Chondrocyte (in vitro differentiated cells): ENCODE measurements around the gene CMTM3. TPM values are rescaled to one million over a fixed set of nuclear protein-coding genes. Genes with fewer than 3 reads are reported as not detected.
"Not testable (repeated sequence)": the region's sequence is repeated elsewhere in the genome, so short reads cannot be mapped to it uniquely, and the experiment has no call there.

Experiments used
- DNase-seq: peaks from one replicate; pipeline ENCODE4 v3.0.0; 2021; ENCODE audit warnings: mixed read lengths, low spot score
- H3K27ac Mint-ChIP-seq: one replicate; pipeline ENCODE4 v1.8.0; 2021; ENCODE audit warnings: mild to moderate bottlenecking, moderate library complexity, mixed read lengths; ENCODE audit not compliant: unreplicated experiment
- H3K27me3 Mint-ChIP-seq: 2 replicates; pipeline ENCODE4 v1.8.0; 2021; ENCODE audit warnings: low read depth, mixed read lengths
- H3K36me3 Mint-ChIP-seq: 2 replicates; pipeline ENCODE4 v1.8.0; 2021; ENCODE audit warnings: low read depth, mixed read lengths
- H3K4me1 Mint-ChIP-seq: 2 replicates; pipeline ENCODE4 v1.8.0; 2021; ENCODE audit warnings: low read depth, mild to moderate bottlenecking, mixed read lengths
- H3K4me3 Mint-ChIP-seq: one replicate; pipeline ENCODE4 v1.8.0; 2021; ENCODE audit warnings: mild to moderate bottlenecking, moderate library complexity, mixed read lengths; ENCODE audit not compliant: unreplicated experiment
- H3K9me3 Mint-ChIP-seq: 2 replicates; pipeline ENCODE4 v1.8.0; 2021; ENCODE audit warnings: low read depth, mixed read lengths
- total RNA-seq: library from RNA; stranded (reverse); gene quantifications from 3 replicates; pipeline ENCODE4 v1.2.1, GENCODE V29; 2021
- TF ChIP-seq, protein P1 (sequence below): fragments of 200-600 bp; sonication (generic); IDR thresholded peaks from 2 replicates; pipeline ENCODE4 v1.5.0; 2021; ENCODE audit warnings: antibody characterized with exemption, mild to moderate bottlenecking, moderate library complexity

The CMTM3 gene
- total RNA-seq, 1 donor from 2014 or later: 76.5 TPM

DNA sequence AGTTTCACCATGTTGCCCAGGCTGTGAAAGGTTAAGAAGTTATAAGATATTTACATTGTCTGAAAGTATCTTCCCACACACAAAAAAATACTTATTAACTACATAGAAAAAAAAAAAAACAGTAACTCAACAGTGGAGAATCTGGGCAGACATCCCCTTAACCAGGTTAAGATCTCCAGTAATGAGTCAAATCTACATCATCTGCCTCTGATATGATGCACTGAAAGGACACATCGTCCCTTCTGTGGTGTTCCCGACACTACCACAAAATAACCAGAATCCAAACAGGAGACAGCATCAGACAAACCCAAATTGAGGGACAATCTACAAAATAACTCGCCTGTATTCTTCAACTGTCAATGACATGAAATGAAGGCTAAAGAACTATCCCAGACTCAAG, 52.0 kb downstream of the CMTM3 start:
- Mint-ChIP-seq H3K4me3 (no peak overlapping the region), H3K27me3 (no peaks in the 10 kb centered on the region), H3K36me3 (no peaks in the 10 kb centered on the region), H3K27ac (peak overlapping the region; percentile 50), H3K4me1 (peaks cover 23% of the 10 kb centered on the region), H3K9me3 (no peaks in the 10 kb centered on the region)
- no peak for DNase-seq
- TF ChIP-seq, protein P1, sequence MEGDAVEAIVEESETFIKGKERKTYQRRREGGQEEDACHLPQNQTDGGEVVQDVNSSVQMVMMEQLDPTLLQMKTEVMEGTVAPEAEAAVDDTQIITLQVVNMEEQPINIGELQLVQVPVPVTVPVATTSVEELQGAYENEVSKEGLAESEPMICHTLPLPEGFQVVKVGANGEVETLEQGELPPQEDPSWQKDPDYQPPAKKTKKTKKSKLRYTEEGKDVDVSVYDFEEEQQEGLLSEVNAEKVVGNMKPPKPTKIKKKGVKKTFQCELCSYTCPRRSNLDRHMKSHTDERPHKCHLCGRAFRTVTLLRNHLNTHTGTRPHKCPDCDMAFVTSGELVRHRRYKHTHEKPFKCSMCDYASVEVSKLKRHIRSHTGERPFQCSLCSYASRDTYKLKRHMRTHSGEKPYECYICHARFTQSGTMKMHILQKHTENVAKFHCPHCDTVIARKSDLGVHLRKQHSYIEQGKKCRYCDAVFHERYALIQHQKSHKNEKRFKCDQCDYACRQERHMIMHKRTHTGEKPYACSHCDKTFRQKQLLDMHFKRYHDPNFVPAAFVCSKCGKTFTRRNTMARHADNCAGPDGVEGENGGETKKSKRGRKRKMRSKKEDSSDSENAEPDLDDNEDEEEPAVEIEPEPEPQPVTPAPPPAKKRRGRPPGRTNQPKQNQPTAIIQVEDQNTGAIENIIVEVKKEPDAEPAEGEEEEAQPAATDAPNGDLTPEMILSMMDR: no peak

DNA sequence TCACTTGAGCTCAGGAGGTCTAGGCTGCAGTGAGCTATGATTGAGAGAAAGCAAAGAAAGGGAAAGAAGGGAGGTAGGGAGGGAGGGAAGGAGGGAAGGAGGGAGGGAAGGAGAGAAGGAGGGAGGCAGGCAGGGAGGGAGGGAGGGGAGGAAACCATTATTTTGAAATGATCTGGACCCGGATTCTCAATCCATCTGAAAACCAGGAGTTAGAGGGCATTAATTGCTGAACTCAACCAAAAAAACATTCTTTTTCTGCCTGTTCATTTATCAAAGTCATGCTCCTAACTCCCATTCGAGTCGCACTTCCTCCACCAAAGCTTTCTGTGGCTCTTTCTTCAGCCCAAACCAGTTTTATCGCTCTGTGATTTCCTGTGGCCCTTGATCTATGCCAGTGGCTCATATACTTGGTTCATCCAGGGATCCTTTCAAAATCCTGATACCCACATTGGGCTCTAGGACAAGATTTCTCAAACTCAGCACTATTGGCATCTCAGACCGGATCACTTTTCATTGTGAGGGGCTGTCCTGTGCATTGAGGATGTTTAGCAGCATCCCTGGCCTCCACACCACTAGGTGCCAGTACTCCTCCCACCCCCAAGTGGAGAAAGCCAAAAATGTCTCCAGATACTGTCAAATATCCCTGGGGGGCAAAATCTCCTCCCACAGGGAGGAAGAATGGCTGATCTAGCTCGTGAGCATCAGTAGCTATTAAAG, 53.8 kb downstream of the CMTM3 start:
- H3K9me3 Mint-ChIP-seq: no peaks in the 10 kb centered on the region
- H3K27me3 Mint-ChIP-seq: no peaks in the 10 kb centered on the region
- no peak for DNase-seq
- no peak overlapping the region for H3K4me3 Mint-ChIP-seq
- peaks cover 37% of the 10 kb centered on the region for H3K4me1 Mint-ChIP-seq
- H3K27ac Mint-ChIP-seq: no peak overlapping the region
- H3K36me3 Mint-ChIP-seq: no peaks in the 10 kb centered on the region
- TF ChIP-seq, protein P1: no peak

DNA sequence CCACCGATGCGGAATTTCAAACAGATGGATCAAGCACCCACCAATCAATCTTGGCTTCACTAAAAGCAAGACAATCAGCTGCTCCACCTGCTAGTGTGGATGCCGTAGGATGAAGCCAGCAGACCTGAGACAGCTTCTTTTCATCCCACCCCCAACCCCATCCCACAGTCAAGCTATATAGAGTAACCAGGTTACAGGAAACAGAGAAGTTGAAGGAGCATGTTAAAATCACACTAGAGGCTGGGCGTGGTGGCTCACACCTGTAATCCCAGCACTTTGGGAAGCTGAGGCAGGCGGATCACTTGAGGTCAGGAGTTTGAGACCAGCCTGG, 54.3 kb downstream of the CMTM3 start:
- TF ChIP-seq, protein P1: no peak
- no peaks in the 10 kb centered on the region for H3K36me3 Mint-ChIP-seq
- no peak overlapping the region for H3K4me3 Mint-ChIP-seq
- DNase-seq: no peak
- H3K9me3 Mint-ChIP-seq: no peaks in the 10 kb centered on the region
- H3K27ac Mint-ChIP-seq: no peak overlapping the region
- no peaks in the 10 kb centered on the region for H3K27me3 Mint-ChIP-seq
- H3K4me1 Mint-ChIP-seq: peaks cover 37% of the 10 kb centered on the region

DNA sequence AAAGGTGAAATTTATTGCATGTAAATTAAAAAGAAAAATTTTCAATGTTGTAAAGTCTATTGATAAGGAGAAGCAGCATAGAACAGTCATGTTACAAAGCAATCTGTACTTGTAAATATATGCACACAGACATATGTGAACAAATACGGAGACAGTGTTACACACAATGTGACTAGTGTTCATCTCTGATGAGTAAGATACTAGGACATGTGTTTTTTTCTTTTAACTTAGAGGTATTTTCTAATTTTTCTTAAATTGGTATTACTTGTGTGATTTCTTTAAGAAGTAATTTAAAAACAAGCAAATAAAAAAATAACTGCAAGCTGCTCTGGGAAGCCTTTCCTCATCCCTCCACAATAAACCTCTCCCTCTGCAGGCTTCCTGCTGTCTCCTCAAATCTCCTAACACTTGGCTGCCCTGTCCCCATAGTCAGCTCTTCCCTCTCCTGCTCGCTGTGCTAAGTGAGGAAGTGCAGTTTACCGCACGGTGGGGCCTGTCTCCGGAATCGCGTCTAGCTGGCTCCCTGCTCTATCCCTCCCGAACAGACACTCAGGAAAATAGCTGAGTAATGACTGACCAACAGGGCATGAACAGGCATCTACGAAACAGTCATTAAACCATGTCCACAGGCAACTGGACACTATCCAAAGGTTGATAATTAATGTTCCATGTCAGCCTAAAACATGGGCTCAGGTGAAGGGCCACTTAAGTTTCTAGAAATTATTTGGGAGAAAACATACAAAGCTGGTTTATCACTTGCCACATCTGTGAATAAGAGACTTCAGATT, 56.1 kb downstream of the CMTM3 start:
- no peaks in the 10 kb centered on the region for H3K27me3 Mint-ChIP-seq
- no peaks in the 10 kb centered on the region for H3K36me3 Mint-ChIP-seq
- H3K4me1 Mint-ChIP-seq: peaks cover 37% of the 10 kb centered on the region
- TF ChIP-seq, protein P1: peak; percentile 68
- DNase-seq: no peak
- no peaks in the 10 kb centered on the region for H3K9me3 Mint-ChIP-seq
- peak overlapping the region; percentile 50 for H3K4me3 Mint-ChIP-seq
- H3K27ac Mint-ChIP-seq: peak overlapping the region; percentile 97

DNA sequence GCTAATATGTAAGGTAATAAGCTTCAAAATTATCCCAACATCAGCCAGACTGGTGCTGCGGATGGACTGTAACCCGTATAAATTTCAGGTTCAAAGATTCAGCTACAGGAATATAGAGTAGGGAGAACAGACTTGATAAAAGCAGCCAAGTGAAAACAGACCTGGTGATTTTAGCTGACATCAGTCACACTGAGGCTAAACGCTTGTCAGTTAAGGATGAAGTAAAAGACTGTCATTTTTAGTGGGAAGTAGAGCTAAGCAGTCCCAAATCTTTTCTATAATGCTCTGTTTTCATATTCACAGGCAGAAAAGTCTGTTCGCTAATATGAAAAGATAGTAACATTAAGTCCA, 56.7 kb downstream of the CMTM3 start:
- Mint-ChIP-seq H3K4me1 (peaks cover 37% of the 10 kb centered on the region), H3K4me3 (no peak overlapping the region), H3K36me3 (no peaks in the 10 kb centered on the region), H3K27me3 (no peaks in the 10 kb centered on the region), H3K9me3 (no peaks in the 10 kb centered on the region), H3K27ac (peak overlapping the region; percentile 97)
- no peak for DNase-seq
- TF ChIP-seq, protein P1: no peak

DNA sequence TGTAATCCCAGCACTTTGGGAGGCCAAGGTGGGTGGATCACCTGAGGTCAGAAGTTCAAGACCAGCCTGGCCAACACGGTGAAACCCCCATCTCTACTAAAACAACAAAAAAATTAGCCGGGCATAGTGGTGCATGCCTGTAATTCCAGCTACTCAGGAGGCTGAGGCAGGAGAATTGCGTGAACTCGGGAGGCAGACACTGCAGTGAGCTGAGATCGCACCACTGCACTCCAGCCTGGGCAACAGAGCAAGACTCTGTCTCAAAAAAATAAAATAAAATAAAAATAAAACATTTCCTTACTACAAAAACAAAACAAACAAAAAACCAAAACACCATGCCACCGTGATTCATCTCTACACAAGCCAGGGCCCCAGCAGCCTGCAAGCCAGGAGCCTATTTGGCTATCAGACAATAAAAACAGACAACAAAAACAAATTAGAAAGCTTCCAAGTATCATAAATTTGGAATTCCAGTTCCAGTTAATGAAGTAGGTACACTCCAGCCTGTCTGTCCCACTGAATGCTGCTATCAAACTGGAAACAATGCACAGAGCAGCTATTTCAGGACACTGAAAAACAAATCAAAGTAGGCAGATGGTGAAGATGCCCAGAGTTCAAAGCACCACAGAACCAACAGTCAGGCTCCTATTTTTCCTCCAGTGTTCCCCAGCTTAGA, 57.3 kb downstream of the CMTM3 start:
- H3K9me3 Mint-ChIP-seq, H3K27me3 Mint-ChIP-seq, H3K36me3 Mint-ChIP-seq, H3K4me3 Mint-ChIP-seq, DNase-seq: not testable (repeated sequence)
- Mint-ChIP-seq H3K4me1 (peaks cover 32% of the 10 kb centered on the region), H3K27ac (peak overlapping the region; percentile 97)
